Activated CD8-positive, alpha-beta memory T cell treated with anti-CD3 and anti-CD28 coated beads, Interleukin-2, amount 50 U/mL, for 48 hours (primary cell): ENCODE results near the gene CABLES2.

Source experiments
- DNase-seq: peaks from one replicate; pipeline ENCODE4 v3.0.0-alpha.2; 2020

Gene CABLES2

DNA sequence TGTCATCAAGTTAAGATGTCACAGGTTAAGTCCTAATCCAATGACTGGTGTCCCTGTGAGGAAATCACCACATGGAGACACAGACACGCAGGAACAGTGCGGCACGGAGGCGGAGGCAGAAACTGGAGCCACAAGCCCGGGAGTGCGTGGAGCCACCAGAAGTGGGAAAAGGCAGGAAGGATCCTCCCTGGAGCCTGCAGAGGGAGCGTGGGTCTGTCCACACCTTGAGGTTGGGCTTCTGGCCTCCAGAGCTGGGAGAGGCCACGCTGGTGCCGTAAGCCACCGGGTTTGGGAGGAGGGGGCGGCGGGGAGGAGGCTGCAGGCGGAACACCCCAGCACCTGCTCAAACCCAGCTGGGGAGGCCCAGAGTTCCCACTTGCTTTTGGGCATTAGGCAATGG, 3.8 kb downstream of the CABLES2 start:
- DNase-seq: no peak

DNA sequence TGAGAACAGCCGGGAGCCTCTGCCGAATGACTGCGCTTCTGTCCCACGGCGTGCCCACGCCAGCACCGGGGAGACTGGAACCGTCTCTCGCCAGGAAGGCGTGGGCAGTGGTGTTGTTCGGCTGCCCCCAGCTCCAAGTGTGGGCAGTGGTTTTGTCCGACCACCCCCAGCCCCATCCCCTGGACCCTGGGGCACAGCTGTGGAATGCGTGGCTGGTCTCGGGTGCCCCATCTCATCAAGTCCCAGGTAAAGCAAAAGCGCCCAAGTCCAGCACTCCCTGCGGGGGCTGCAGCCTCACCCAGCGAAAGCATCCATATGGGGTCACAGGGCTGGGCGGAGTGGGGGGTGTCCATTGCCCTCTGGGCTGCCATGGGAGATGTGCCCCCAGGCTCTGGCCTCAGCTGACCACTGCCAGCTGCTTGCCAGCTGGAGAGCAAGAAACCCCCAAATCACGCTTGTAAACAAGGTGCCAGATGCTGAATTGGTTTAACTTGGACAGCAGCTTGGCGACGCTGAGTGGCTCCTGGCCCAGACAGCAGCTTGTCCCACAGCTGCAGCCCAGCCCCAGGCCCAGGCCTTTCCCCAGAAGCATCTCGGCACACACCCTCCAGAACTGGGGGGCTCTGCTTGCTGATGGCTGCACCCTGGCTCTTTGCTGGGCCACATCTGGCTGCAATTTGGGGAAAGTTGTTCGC, 4.5 kb downstream of the CABLES2 start:
- no peak for DNase-seq

DNA sequence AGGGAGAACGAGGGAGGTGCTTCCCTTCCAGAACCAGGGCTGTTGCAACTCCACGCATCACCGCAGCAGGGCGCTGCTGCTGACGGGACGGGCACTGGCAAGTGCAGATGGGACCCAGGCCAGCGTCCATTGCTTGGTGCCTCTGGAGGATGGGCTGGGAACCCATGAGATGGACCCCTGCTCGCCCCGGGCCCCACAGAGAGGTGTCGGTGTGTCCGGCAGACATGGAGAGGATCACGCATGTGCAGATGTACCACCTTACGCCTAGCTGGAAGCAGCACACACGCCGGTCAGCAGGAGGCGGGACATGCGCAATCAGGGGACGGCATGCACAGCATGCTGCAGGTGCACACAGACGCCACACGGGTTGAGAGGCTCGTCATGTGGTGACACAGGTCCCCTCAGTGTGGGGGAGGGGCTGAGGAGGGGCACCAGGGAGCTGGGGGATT, 5.7 kb downstream of the CABLES2 start:
- no peak for DNase-seq

DNA sequence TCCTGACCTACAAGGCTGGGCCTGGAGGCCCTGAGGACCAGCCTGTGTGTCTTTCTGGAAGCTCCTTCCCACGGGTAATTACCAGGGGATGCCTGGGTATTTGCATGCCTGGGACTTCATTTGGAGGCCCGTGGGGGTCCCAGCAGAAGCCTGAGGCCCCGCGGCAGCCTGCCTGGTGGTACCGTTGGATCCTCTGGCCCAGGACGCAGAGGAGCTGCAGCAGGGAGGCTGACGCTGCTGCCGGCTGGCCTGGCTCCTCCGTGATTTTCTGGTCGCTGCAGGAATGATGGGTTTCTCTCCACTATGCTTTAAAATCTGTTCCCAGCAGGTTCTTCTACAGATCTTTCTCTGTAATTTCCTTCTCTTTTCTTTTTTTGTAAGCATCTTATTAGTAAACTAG, 6.5 kb downstream of the CABLES2 start:
- DNase-seq: no peak

DNA sequence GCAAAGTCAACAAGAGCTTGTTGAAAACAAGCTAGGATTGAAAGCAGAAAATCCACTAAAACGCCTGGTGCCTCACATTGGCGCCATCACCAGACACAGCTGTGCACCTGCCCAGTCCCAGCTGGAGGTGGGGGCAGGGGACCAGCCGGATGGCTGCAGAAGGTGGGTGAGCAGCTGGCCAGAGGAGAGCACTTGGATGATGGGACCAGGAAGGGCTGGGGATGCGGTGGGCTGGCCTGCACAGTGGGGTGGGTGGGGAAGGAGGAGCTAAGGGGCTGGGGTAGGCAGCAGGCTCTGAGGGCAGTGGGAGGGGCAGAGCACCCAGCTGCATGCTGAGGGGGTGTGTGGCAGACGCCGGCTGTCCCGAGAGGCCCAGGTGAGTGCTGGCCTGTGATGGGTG, 7.1 kb downstream of the CABLES2 start:
- no peak for DNase-seq

DNA sequence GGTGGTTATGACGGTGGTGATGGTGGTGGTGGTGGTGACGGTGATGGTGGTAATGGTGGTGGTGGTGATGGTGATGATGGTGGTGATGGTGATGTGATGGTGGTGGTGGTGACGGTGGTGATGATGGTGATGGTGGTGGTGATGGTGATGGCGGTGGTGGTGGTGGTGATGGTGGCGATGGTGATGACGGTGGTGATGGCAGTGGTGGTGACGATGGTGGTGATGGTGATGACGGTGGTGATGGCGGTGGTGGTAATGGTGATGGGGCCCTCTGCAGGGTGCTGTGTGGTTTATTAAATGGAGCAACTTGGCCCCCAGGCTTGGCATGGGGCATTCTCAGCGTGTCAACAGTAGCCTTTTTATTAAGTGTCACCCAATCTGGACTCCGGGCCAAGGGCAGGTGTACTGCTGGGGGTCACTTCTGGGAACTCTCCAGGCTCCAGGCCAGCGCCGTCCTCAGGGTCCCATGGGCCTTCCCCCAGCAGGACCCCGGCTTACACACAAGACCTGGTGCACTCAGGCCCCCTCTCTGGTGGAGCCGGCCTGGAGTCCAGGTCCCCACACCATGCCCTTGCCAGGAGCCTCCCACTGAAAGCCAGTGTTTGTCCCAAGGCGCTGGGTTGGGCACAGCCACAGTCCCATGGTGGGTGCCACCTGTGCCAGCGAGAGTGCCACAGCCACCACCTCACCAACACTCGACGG, 8.8 kb downstream of the CABLES2 start:
- no peak for DNase-seq

DNA sequence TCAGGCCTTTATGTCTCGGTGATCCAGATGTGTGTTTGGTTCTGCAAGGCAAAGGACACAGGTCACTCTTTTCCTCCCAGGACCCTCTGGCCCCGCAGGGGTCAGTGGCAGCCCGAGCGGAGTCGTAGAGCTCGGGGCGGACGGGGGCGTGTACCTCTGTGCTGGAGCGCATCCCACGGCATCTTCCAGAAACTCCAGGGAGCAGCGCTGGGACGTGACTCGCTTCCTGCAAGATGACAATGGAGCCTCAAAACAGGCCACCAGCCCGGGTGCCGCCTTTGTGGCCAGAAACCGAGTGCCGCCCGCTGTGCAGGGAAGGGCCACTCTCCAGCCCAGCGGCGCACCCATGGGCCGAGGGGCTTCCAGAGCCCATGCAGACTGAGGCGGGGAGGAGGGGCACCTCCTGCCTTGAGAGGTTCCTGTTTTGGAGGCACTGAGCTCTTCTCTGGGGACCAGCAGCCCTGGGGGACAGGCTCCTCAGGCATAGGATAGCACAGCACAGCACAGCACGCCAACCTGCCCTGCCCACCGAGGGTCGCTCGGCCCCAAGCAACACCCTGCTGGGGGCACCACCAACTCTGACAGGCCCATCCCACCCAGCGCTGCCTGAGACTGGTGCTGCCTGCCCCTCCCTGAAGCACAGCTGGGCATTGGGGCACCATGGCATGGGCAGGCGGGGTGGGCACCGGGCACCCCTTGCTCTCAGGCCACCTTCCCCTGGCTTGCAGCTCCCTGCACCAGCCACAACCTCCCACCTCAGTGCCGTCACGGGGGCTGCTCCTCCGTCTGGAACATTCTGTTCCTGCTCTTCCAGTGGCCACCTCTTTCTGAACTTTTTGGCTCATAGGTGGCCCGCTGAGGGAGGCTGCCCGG, 10.5 kb downstream of the CABLES2 start:
- no peak for DNase-seq

DNA sequence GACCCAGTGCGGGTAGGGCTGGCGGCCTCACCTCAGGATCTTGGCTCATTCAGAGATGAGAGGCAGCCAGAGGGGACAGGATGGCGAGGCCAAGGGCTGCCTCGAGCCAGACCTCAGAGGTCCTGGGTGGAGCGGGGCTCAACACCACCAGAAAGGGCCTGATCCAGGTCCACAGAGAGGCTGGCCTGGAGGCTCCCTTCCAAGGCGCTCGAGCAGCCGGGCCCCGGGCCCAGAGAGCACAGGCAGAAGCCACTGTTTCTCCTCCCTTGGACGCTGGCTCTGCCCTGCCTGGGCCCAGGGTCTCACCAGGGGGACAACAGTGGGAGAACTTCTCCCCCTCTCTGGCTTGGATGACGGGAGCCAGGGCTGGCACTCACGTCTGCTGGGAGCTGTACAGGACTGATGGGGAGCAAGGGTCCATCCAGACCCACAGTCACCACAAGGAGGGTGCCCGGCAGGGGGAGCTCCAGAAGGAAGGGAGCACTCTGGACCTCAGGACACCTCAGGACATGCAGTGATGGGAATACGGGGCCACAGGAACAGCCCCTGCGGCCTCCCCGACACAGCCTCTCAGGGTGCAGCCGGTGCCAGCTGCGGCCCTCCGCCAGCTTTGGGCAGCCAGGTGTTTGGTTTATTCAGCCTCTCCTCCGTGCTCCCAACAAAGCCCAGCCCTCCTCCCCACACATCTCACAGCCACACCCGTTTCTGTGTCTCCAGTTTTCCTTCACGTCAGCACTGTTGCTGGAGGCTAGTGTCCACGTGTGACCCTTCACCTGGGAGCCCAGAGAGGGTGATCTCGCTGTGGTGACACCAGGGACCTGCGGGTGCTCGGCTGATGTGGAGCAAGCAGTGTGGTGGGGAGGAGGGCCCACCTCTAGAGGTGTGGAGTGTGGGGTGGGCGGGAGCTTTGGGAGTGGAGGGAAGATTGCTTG, 11.5 kb downstream of the CABLES2 start:
- no peak for DNase-seq

DNA sequence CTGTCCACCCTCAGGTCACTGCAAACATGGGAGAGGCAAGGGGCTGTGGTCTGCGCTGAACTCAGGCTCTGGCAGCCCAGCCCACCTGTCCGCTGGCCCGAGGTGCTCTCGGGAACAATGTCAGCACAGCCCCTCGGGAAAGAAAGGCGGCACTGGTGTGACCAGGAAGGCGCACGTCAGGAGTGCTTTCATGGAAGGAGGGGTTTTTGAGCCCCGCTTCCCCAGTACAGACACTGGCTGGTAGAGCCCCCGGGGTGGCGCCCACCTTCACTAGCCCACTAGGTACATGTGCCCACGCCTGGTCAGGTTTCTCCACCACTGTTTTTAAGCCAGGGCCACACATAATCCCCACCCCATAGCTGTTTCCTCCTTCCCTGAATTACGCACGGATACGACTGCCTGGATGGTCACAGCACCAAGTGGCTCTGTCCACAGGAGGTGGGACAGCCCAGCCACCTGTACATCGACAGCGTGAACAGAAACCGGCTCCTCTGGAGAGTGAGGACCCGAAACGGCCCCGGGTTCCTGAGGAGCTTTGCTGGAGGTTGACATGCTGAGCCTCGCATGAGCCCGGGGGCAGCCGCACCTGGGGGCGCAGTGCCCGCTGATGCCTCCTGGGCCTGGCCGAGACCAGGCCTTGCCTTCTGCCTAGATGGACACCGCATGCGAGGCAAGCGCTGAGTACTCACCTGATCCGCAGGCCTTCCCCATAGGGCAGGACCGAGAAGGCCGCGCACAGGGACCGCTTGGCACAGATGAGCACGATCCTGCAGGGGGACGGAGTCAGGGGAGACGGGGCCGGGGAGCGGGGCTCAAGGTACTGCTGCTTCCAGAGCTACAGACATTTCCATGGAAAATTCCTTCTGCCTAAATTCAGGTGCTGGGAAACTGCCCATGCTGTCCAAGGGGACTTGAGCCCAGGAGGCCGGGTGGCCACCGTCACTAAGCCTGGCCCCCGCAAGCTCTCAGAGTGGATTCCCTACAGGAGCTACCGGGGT, 12.5 kb downstream of the CABLES2 start:
- DNase-seq: no peak

DNA sequence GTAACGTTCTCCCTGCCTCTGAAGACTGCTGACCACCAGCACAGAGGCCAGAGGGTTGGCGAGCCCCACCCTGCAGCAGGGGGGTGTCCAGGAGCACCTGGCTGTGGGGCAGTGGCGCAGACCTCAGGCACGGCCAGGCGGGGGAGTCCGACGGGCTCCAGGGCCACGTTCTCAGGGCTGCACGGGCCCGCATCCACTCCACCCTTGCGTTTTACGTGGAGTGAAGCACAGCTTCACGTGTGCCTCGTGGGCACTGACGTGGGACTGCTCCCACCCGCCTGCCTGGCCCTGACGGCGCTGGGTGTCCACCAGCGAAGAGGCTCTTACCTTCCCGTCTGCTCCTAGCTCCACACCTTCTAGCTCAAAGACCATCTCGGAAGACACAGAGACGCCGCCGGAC, 13.3 kb downstream of the CABLES2 start:
- DNase-seq: no peak

DNA sequence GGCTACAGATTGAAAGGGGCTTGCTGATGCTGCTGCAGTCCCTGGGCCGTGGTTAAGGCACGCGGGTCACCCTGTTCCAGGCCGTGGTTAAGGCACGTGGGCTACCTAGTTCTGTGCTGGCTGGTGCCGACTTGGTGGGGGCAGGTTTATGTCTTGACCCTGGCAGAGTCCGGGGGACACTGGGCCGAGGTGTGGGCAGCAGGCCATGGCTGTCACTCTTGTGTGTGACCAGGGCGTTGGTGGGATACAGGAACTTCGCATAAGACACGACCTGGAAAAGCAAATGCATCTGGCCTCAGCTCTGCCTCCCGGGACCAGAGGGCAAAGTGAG, 13.8 kb downstream of the CABLES2 start:
- DNase-seq: no peak

DNA sequence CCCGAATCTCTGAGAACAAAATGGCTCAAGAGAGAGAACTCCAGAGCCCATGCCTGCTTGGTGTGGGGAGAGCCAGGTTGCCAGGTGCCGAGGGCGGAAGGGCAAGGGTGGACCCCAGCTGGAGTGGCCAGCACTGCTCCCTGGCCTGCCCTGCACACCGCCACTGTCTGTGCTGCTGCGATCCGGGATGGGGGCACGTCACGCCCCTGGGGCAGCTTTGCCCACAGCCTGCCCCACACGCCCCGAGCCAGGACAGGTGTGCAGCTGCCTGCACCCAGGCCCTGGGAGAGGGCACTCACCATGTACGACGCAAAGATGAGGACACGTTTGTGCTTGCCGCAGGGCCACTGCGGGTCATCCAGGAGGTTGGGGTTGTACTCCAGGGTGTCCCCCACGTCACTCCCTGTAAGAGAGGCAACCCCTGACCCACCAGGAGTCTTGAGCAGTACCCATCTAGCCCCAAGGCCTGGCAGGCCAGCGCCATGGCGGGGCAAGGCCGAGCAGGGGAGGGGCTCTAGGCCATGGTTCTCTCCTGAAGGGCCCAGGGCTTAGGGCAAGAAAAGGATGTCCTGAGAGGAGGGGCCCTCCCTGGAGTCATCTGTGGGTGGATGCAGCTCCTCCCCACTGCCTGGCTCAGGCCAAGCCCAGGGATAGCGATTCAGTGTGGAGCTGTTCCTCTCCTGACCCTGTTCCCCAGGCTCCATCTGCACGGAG, 14.3 kb downstream of the CABLES2 start:
- no peak for DNase-seq

DNA sequence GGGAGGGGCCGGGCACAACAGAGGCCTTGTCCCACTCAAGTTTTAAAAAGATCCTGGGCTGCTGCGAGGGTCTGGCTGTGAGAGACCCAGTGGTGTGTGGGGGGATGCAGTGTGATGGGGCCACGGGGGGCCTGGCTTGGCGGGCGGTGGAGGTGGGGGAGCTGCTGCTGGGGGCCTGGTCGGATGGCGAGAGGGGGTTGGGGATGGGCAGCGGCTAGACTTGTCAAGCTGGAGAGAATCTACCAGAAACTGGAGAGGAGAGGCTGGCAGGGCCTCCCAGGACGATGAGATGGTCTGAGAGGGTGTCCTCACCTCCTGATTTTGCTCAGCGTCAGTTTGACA, 15.0 kb downstream of the CABLES2 start:
- DNase-seq: no peak

DNA sequence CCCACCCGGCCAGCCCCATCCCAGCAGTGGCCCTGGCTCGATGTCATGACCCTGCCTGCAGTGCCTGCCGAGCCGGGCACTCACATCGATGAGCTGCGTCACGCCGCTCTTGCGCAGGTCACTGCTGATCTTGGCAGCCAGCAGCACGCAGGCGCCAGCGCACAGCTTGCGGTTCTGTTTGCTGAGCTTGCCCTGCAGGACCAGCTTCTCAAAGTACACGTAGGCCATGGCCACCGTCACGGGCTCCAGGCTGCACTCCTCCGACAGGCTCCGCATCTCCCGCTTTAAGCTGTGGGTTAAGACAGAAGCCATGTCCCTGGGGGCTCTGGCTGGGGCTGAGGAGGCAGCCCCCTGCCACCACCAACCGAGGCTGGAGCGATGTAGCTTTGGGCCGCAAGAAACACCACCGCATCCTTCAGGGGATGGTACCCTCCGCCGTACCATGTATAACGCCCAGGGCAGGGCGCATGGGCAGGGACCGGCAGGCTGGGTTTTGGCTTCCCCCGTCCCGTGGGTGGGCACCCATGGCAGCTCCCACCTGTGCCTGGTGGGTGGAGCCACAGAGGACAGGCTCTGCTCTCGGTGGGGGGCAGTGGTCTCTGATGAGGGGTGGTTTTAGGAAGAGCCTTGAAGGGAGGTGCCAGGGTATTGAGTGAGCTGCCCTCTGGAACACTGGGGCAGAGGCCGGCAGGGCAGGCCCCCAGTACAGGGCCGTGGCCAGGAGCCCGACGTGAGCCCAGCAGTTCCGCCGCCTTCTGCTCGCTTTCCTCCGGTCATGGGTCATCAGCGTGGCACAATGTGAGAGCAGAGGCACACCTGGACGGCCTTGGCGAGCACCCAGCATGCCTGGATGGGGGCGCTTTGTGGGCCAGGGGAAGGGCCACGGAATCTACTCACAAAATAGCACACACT, 15.7 kb downstream of the CABLES2 start:
- DNase-seq: no peak

DNA sequence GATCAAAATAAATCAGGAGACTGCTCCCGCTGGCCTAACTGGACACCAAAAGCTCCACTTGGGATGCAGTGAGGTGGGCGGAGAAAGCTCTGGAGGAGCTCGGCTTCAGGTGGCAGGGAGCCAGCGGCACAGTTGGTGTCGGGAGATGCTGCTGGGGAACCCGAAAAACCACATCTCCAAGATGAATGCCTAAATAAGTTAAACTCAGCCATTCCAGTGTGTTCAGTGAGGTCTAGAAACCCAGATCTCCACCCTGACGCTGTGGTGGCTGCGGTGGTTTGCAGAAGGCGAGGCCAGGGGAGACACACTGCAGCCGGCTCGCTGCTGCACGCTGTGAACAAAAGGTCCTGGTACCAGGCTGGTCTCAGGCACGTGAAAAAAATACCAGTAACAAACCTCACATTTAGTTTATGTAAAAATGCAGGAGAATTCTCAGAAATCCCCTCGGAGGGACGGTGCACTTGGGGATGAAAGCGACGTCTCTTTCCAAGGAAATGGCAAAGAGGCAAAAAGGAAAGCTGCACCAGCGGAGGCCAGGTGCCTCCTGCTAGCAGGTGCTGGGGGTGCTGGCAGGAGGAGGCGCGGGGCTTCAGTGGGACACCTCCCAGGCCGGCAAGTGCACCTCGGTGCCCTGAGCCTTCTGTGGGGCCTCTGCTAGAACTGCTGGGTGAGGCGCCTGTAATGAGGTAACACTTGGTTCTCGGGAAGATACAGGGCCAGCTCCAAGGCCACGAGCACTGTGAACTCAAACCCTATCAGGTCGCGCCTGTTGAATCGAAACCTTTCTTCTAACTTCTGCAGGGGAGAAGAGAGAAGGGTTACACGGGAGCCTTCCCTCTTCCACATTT, 16.5 kb downstream of the CABLES2 start:
- DNase-seq: no peak

DNA sequence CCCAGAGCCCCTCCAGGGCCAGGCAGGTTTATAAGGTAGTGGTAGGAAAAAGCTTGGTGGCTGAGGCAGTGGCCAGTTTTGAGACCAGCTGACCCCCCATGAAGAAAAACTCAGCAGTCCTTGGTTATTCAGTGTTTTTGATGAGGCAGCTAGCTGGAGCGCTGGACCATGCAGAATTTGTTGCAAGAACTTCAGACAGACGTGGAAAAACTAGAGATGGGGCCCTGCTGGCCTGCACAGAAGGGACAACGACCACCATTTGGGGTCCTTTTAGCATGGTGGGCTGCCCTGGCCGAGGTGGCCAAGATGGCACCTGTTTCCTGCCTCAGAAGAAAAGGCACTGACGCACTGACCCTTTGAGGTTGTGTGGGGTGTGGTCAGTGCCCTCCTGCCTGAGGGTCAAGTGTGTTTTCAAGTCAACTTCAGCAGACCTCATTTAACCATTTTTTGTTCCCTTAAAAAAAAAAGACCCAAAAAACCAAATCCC, 17.4 kb downstream of the CABLES2 start:
- no peak for DNase-seq

DNA sequence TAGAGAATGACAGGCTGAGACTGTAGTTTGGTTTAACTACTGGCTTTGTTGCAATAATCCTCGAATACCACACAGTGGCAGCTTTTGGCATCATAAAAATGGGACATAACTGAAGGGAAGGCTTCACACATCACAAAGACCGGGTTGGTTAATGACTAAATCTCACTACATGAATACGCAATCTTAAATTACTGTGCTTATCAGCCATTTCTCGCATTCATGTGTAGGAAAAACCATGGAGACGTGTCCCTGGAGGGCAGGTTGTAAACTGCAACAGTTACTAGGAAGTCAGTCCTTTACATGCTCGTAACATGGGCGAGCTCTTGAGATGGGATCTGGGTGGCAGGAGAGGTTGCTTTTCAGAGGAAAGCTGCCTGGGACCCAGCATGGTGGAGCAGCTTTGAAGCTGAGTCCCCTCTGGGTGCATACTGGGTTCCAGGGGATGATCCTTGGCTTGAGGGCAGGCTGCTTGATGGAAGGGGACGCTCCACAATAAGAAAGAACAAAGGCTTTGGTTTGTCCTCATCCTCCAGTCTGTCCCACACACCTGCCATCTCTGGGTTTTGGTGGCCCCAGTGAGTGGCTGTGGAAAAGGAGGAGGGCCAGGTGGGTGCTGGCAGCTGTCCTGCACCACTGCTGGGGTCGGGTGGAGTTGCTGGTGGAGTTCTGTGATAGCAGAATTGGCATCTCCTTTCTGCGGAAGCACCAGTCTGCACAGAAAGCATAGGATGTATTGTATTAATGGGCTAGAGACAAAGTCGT, 18.1 kb downstream of the CABLES2 start:
- DNase-seq: no peak
